NB4 (cell line): Measurements from ENCODE around the gene STIM2.
"Not testable (repeated sequence)": the region's sequence is repeated elsewhere in the genome, so short reads cannot be mapped to it uniquely, and the experiment has no call there.

Experiments used
- DNase-seq: peaks from one replicate; pipeline ENCODE4 v3.0.0; 2010; ENCODE audit warnings: low read depth
- H3K4me3 ChIP-seq: one replicate; pipeline ENCODE4 v1.5.1; 2011; ENCODE audit warnings: mild to moderate bottlenecking, low read depth, low read length, moderate library complexity
- MYC ChIP-seq: IDR thresholded peaks from 2 replicates; pipeline ENCODE4 v1.6.1; 2011; ENCODE audit warnings: low read depth, low read length
- POLR2A ChIP-seq: IDR thresholded peaks from 2 replicates; pipeline ENCODE4 v1.6.1; 2011; ENCODE audit warnings: mild to moderate bottlenecking; ENCODE audit not compliant: insufficient read length; ENCODE audit errors: extremely low read depth
- TF ChIP-seq, protein P1 (sequence below): IDR thresholded peaks from 2 replicates; pipeline ENCODE4 v1.6.1; 2011; ENCODE audit warnings: low read depth, low read length
- TF ChIP-seq, protein P2 (sequence below): IDR thresholded peaks from one replicate; pipeline ENCODE4 v1.5.1; 2012; ENCODE audit warnings: low read depth, low read length

STIM2 gene

DNA sequence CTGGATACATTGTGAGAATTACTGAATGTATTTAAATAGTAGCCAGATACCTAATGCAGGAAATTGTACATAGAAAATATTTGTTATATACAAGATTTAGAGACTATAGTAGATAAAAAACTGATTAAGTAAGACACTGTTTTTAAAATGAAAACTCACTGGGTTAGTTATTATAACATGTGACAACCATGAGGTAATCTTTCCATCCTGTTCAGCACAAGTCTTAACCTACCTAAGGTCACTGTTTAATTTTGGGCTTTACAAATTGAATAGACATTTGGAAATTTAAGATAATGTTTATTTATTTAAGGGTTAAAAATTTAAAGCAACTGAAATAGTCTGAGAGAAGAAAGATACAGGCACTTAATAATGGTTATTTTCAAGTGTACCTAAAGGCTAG is 102.1 kb downstream of the STIM2 start:
- no peak for DNase-seq
- TF ChIP-seq MYC (no peak), POLR2A (no peak)
- TF ChIP-seq, protein P1, sequence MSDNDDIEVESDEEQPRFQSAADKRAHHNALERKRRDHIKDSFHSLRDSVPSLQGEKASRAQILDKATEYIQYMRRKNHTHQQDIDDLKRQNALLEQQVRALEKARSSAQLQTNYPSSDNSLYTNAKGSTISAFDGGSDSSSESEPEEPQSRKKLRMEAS = no peak
- TF ChIP-seq, protein P2, sequence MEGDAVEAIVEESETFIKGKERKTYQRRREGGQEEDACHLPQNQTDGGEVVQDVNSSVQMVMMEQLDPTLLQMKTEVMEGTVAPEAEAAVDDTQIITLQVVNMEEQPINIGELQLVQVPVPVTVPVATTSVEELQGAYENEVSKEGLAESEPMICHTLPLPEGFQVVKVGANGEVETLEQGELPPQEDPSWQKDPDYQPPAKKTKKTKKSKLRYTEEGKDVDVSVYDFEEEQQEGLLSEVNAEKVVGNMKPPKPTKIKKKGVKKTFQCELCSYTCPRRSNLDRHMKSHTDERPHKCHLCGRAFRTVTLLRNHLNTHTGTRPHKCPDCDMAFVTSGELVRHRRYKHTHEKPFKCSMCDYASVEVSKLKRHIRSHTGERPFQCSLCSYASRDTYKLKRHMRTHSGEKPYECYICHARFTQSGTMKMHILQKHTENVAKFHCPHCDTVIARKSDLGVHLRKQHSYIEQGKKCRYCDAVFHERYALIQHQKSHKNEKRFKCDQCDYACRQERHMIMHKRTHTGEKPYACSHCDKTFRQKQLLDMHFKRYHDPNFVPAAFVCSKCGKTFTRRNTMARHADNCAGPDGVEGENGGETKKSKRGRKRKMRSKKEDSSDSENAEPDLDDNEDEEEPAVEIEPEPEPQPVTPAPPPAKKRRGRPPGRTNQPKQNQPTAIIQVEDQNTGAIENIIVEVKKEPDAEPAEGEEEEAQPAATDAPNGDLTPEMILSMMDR = no peak
- no peak overlapping the region for H3K4me3 ChIP-seq

DNA sequence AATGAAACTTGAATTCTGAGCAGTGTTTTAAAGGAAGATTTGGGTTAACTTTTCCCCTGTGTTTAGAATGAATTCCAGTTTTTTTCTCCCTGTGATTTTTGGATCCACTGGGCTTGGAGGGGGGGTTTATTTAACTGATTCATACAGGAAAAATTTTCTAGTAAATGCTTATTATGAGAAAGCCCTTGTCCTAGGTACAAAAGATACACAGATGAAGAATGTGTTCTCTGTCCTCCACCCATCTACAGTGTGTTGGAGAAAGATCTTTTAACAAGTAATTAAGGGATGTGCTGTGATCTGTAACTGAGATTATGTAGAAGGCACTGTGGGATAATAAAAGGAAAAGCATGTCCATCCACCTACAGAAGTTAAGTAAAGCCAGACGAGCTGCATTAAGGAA is 103.9 kb downstream of the STIM2 start:
- no peak overlapping the region for H3K4me3 ChIP-seq
- no peak for DNase-seq
- TF ChIP-seq, protein P2 = no peak
- TF ChIP-seq POLR2A (no peak), MYC (no peak)
- TF ChIP-seq, protein P1 = no peak

DNA sequence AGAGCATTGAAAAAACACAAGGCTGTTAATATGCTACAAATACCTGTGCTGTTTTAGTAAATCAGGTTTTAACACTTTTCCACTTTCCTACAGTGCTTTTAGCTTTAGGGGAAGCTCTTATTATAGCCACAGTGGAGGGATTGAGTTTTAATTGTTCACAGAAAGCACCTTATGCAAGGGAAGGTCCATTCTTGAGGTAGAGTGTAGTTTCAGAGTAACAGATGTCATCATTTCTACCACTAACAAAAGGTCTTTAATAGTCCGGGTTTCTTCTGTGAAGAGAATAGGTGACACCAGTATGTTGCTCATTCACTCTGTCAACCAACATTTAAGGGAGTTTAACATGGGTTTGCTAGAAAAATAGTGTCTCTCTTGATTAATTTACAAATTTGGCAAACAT is 104.4 kb downstream of the STIM2 start:
- DNase-seq = no peak
- TF ChIP-seq, protein P2 = no peak
- TF ChIP-seq MYC = no peak
- TF ChIP-seq, protein P1 = no peak
- TF ChIP-seq POLR2A = no peak
- no peak overlapping the region for H3K4me3 ChIP-seq

DNA sequence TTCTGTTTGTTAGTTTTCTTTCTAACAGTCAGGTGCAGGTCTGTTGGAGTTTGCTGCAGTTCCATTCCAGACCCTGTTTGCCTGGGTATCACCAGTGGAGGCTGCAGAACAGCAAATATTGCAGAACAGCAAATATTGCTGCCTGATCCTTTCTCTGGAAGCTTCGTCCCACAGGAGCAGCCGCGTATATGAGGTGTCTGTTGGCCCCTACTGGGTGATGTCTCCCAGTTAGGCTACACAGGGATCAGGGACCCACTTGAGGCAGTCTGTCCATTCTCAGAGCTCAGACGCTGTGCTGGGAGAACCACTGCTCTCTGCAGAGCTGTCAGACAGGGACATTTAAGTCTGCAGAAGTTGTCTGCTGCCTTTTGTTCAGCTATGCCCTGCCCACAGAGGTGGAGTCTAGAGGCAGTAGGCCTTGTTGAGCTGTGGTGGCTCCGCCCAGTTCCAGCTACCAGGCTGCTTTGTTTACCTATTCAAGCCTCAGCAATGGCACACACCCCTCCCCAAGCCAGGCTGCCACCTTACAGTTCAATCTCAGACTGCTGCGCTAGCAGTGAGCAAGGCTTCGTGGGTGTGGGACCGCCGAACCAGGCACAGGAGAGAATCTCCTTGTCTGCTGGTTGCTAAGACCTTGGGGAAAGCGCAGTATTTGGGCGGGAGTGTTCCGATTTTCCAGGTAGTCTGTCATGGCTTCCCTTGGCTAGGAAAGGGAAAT is 115.0 kb downstream of the STIM2 start:
- not testable (repeated sequence) for DNase-seq, H3K4me3 ChIP-seq

DNA sequence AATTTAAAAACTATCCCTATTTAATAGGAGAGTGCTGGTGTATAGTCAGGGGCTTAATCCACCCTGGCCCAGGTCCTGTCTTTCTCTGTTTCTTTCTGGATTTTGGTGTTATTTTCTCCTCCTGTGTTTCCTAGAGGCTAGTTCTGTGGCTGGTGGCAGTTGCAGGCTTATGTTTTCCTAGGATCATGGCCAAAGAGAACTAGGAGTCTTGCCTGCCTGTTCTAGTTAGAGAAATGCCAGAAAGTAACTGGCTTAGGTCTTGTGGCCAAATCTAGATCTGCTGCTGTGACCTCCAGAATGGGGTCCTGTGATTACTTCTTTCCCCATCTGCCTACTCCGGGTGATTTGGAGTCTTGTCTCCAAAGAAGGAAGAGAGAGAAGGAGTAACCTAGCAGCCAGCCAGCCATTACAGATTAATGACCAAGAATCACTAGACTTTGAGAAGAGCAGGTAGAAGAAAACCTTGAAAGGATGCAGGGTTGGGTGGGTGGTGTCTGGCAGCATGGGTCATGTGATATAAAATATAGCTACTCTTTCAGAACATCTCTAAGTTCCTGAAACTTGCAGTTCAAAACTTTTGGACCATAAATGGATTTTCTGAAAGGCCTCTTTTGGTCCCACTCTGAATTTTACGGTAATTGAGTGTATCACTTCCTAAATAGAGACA is 117.9 kb downstream of the STIM2 start:
- DNase-seq = no peak

DNA sequence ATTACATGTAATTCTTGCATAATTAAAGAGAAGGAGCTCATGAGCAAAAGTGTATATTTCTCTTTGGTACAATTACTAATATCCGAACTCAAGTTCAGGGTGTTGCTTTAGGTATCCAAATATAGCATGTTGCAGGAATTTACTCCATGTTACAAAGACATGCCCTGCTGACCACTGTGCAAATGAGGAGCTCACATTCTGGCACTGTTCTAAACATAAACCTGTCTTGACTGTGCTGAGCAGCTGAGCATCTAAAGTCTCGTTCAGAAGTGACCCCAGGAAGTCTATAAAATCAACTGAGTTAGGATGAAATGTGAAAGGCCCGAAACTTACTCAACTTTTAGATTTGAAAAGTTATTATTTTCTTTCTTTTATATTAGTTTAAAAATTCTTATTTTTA is 124.3 kb downstream of the STIM2 start:
- H3K4me3 ChIP-seq = no peak overlapping the region
- TF ChIP-seq POLR2A (no peak), MYC (no peak)
- TF ChIP-seq, protein P2 = no peak
- TF ChIP-seq, protein P1 = no peak
- DNase-seq = no peak

More for the DNA sequence above, 117.9 kb downstream of the STIM2 start:
- no peak for TF ChIP-seq MYC
- TF ChIP-seq, protein P2 = no peak
- TF ChIP-seq POLR2A = no peak
- TF ChIP-seq, protein P1 = no peak
- H3K4me3 ChIP-seq = no peak overlapping the region
